Measurements from ENCODE around the gene ADAMTS17. TPM values are rescaled to one million over a fixed set of nuclear protein-coding genes. Genes with fewer than 3 reads are reported as not detected.

The ADAMTS17 gene
- total RNA-seq, 1 donor from 2014 or later, result 2.3 TPM

- no peak for DNase-seq (ENCODE audit: low read depth)
- TF ChIP-seq, protein P1, sequence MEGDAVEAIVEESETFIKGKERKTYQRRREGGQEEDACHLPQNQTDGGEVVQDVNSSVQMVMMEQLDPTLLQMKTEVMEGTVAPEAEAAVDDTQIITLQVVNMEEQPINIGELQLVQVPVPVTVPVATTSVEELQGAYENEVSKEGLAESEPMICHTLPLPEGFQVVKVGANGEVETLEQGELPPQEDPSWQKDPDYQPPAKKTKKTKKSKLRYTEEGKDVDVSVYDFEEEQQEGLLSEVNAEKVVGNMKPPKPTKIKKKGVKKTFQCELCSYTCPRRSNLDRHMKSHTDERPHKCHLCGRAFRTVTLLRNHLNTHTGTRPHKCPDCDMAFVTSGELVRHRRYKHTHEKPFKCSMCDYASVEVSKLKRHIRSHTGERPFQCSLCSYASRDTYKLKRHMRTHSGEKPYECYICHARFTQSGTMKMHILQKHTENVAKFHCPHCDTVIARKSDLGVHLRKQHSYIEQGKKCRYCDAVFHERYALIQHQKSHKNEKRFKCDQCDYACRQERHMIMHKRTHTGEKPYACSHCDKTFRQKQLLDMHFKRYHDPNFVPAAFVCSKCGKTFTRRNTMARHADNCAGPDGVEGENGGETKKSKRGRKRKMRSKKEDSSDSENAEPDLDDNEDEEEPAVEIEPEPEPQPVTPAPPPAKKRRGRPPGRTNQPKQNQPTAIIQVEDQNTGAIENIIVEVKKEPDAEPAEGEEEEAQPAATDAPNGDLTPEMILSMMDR (IDR thresholded peaks at IDR 0.05; ENCODE audit: insufficient read depth, low read length, poor library complexity, severe bottlenecking), result no peak
- Histone ChIP-seq H3K27me3 (ENCODE audit: control insufficient read depth, insufficient read depth, low read length) (no peaks in the 10 kb centered on the region), H3K4me3 (ENCODE audit: low read depth, low read length) (no peak overlapping the region), H3K36me3 (ENCODE audit: control insufficient read depth, insufficient read depth, low read length) (no peaks in the 10 kb centered on the region)
Measured at GRCh38 chr15:100005715-100006114, 336.1 kb downstream of the ADAMTS17 start.

DNA sequence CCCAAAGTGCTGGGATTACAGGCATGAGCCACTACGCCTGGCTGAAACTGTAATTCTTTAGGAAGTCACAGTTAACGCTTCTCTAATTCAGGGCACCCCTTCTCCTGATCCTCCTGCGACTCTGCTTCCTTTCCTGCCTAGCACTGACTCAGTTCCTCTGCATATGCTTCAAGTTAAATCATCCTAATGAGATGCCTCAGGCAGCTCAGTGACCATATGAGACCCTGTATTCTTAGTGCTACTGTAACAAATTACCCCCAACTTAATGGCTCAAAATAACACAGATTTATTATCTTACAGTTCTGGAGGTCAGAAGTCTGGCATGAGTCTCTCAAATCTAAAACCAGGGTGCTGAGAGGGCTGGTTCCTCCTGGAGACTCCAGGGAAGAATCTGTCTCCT is 336.8 kb downstream of the ADAMTS17 start:
- Histone ChIP-seq H3K4me3 (ENCODE audit: low read depth, low read length) (no peak overlapping the region), H3K27me3 (ENCODE audit: control insufficient read depth, insufficient read depth, low read length) (no peaks in the 10 kb centered on the region), H3K36me3 (ENCODE audit: control insufficient read depth, insufficient read depth, low read length) (no peaks in the 10 kb centered on the region)
- DNase-seq (ENCODE audit: low read depth), result no peak
- TF ChIP-seq, protein P1 (IDR thresholded peaks at IDR 0.05; ENCODE audit: insufficient read depth, low read length, poor library complexity, severe bottlenecking), result no peak

- no peaks in the 10 kb centered on the region for H3K36me3 ChIP-seq (ENCODE audit: control insufficient read depth, insufficient read depth, low read length)
- no peak for DNase-seq (ENCODE audit: low read depth)
- no peaks in the 10 kb centered on the region for H3K27me3 ChIP-seq (ENCODE audit: control insufficient read depth, insufficient read depth, low read length)
- TF ChIP-seq, protein P1 (IDR thresholded peaks at IDR 0.05; ENCODE audit: insufficient read depth, low read length, poor library complexity, severe bottlenecking), result no peak
- H3K4me3 ChIP-seq (ENCODE audit: low read depth, low read length), result no peak overlapping the region
Measured at GRCh38 chr15:100002787-100003536, 338.8 kb downstream of the ADAMTS17 start.

- H3K27me3 ChIP-seq (ENCODE audit: control insufficient read depth, insufficient read depth, low read length), result no peaks in the 10 kb centered on the region
Measured at GRCh38 chr15:100002086-100002620, 339.6 kb downstream of the ADAMTS17 start.

GRCh38 chr15:100001405-100001804 is 340.4 kb downstream of the ADAMTS17 start:
- TF ChIP-seq, protein P1 (IDR thresholded peaks at IDR 0.05; ENCODE audit: insufficient read depth, low read length, poor library complexity, severe bottlenecking), result no peak
- Histone ChIP-seq H3K27me3 (ENCODE audit: control insufficient read depth, insufficient read depth, low read length) (no peaks in the 10 kb centered on the region), H3K4me3 (ENCODE audit: low read depth, low read length) (no peak overlapping the region), H3K36me3 (ENCODE audit: control insufficient read depth, insufficient read depth, low read length) (no peaks in the 10 kb centered on the region)
- DNase-seq (ENCODE audit: low read depth), result no peak

More at GRCh38 chr15:100002086-100002620, 339.6 kb downstream of the ADAMTS17 start:
- DNase-seq (ENCODE audit: low read depth), result no peak
- no peaks in the 10 kb centered on the region for H3K36me3 ChIP-seq (ENCODE audit: control insufficient read depth, insufficient read depth, low read length)
- H3K4me3 ChIP-seq (ENCODE audit: low read depth, low read length), result no peak overlapping the region
- TF ChIP-seq, protein P1 (IDR thresholded peaks at IDR 0.05; ENCODE audit: insufficient read depth, low read length, poor library complexity, severe bottlenecking), result no peak
